CD4-positive, alpha-beta T cell treated with Interleukin-15 for 1 hour (primary cell): Measurements from ENCODE around the gene KCMF1.

ENCODE experiments used
- DNase-seq: peaks from one replicate; pipeline ENCODE4 v3.0.0-alpha.2; 2020

KCMF1 gene

DNA sequence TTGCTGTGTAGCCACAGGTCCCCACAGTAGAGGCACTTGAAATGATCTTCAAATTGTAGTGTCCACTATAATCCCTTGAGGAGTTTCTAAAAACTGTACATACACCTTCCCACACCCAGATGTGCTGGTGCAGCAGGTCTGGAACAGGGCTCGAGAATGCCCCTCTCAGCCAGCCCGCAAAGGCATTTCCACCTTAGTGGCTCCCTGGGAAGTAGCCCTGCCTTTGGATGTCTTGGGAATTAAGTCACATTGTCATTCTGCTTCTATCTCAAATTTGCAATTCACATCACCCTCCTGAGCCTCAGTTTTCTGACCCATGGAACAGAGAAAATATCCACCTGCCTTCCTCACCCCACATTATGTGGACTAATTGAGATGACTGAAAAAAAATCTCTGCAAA lies 118.0 kb downstream of the KCMF1 start:
- no peak for DNase-seq

- no peak for DNase-seq
Measured at GRCh38 chr2:85089585-85089984, 118.6 kb downstream of the KCMF1 start.

DNA sequence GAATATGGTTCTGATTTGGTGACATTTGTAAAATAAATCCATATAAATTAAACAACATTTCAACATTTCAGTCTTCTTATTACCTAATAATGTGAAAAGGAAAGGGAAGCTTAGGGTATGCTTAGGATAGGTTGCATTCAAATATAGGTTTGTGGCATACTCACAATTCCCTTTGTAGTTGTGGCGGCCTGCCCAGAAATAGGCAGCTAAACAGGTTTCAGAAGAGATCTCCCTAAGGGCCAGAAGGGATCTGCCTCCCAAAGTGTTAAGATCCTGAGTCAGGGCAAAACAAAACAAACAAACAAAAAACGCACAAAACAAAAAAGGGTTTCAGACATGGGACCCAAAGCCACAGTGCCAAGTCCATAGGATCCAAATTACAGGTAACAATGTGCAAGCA lies 120.9 kb downstream of the KCMF1 start:
- no peak for DNase-seq

DNA sequence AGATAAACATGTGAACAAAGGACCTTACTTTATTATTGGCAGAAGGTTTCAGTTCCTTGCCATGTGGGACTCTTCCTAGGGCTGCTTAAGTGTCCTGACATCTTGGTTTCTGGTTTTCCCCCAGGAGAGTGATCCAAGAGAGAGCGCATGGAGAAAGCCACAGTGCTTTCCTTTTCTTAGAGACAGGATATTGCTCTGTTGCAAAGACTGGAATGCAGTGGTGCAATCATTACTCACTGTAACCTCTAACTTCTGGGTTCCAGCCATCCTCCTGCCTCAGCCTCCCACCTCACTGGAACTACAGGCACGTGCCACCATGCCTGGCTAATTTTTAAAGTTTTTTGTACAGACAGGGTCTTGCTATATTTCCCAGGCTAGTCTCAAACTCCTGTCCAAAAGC lies 124.1 kb downstream of the KCMF1 start:
- DNase-seq = no peak

DNA sequence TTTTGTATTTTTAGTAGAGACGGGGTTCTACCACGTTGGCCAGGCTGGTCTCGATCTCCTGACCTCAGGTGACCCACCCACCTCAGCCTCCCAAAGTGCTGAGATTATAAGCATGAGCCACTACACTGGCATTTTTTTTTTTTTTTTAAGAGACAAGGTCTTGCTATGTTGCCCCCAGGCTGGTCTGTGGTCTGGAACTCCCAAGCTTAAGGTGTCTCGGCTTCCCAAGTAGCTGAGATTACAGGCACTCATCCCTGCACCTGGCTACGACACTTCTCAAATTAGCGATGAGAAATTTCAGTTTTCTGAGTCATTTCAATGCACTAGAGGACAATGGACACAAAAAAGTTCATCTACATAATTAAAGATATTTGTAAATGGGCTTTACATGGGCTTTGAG lies 125.7 kb downstream of the KCMF1 start:
- no peak for DNase-seq

DNA sequence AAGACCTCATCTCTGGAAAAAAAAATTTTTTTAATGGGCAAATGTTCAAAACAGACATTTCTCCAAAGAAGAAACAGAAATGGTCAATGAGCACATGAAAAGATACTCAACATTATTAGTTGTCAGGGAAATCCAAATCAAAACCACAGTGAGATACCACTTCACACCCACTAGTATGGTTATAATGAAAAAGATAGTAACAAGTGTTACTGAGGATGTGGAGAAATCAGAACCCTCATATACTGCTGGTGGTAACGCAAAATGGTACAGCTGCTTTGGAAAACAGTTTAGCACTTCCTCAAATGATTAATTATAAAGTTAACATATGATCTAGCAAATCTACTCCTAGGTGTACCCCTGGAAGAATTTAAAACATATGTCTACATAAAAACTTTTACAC lies 133.3 kb downstream of the KCMF1 start:
- DNase-seq = no peak

DNA sequence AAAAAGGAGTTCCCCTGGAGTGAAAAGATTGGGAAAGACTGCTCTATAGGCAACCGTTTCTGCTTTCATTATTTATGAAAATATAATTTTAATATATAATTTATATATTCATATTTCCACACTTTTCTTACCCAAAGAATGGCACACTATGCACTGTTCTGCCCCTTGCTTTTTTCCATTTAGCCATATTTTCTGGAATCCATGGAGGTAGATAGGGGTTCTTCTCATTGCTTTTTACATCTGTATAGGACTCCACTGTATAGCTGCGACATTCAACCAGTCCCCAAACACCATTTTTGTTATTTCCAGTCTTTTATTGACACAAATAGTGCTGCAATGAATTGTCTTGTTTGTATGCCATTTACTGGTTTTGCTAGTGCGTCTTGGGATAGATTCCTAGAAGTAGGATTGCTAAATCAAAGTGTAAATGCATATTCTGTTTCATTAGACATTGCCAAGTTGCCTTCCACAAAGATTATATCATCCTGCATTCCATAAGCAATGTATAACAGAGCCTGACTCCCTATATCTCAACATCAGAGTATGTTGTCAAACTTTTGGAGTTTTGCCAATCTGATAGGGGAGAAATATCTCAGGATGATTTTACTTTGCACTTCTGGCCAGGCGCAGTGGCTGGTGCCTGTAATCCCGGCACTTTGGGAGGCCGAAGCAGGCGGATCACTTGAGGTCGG lies 135.7 kb downstream of the KCMF1 start:
- no peak for DNase-seq
